Suppressor macrophage treated with lipopolysaccharide for 1 hour (primary cell): ENCODE results near the gene PERCC1.
"Not testable (repeated sequence)": the region's sequence is repeated elsewhere in the genome, so short reads cannot be mapped to it uniquely, and the experiment has no call there.

Experiments
- DNase-seq, 3 donors: peaks; one replicate each; pipeline ENCODE4 v3.0.0-alpha.2; 2020 to 2022

Gene PERCC1

DNA sequence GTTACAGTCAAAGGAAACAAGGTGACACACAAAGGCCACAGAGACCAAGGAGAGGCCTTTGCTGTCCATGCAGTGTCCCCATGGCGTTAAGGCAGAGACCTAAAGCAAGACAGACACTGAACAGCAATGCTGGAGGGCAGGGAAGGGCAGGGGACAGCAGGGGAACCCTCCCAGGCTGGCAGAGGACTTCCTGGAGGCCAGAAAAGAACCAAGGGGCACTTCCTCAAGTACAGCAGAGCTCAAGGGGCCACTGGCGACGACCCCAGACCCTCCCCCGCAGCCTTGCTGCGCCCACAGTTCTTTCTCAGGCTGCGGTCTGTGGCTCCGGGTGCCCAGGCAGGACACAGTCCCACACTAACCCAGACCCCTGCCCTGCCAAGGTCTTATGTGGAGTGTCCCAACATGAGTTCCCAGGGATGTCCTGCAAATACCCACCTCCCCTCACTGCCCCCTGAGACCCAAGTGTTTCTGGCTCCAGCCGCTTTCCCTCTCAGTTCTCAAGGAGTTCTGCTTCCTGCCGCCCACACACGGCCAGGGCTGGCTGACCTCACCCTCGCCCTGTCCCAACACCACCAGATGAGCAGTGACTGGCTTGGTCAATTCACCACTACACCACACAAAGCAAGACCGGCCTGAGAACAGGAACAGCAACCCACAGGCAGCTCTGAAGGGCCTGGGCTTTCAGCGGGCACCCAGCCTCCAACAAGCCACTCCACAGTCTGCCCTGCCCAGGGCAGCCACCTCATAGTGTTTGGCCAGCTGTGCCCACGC is 39.8 kb downstream of the PERCC1 start:
- DNase-seq, result peak; percentile 96 to 97 (median 96)

DNA sequence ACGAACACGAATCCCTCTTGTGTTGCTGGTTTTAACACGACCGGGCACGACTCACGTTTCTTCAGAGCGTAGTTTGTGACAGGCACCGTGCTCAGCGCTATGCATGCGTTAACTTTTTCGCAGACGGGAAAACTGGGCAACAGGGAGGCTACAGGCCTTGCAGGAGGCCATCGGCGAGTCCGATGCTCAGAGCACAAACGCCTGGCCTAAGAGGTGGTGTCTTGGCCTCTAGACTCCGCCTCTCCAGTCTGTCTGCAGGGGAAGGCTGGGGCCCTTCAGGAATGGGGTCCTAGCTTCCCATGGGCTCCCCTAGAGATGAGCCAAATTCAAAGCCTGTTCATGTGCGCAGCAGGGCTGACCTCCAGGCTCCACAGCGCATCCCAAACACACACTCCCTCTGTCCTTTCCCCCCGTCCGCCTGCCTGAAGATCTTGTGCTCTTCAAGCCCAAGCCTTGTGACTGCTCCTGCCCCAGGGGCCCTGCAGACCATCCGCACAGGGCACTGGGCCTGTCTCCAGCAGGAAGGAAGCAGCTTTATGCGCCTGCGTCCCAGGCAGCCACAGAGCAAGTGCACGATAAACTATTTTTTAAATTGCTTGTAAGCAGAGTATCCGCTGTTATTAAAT is 40.8 kb downstream of the PERCC1 start:
- DNase-seq, result peak in 1 of 3 donors; percentile 40

DNA sequence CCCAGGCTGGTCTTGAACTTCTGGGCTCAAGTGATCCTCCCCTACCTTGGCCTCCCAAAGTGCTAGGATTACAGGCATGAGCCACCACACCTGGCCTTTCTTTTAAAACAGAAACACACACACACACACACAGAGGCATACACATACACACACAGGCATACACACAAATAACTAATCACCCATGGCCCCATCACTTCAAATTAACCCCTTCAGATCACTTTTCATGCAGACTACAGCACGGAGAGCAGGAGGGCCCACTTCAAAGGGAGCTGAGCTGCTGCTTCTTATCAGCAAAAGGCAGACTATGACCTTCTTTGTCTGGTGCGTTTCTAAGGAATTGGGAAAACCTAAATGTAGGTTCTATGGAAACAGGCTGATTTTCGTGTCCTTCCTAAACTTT is 42.1 kb downstream of the PERCC1 start:
- no peak for DNase-seq

DNA sequence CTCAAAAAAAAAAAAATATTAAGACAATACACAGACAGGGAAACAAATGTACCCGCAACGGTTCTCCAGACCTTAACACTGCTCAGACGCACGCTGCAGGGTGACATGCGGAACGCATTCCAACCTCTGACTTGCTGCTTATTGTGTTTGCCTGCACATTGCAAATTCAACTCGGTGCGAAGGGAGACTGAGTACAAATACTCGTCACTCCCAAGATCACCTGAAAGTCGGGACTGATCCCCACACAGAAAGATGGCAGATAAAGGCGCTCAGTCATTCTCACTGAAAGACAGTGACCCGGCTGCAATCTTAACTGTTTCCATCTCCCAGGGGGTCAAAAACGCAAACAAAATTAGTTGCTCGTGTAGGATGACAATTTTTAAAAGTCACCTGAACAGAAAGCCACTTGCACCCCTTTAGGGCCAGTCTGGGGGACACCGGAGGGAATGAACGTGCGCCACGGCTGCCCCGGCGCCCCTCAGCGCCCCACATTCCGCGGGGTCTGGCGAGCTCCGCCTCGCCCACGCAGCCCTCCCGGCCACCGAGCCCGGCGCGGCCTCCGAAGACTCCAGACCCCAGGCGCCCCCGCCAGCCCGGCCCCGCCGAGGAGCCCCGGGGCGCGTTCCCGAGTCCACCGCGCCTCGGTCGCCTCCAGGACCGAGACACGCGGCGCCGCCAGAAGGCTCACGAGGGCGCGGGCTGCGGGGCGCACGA is 43.4 kb downstream of the PERCC1 start:
- DNase-seq, result peak in 1 of 3 donors; percentile 57

DNA sequence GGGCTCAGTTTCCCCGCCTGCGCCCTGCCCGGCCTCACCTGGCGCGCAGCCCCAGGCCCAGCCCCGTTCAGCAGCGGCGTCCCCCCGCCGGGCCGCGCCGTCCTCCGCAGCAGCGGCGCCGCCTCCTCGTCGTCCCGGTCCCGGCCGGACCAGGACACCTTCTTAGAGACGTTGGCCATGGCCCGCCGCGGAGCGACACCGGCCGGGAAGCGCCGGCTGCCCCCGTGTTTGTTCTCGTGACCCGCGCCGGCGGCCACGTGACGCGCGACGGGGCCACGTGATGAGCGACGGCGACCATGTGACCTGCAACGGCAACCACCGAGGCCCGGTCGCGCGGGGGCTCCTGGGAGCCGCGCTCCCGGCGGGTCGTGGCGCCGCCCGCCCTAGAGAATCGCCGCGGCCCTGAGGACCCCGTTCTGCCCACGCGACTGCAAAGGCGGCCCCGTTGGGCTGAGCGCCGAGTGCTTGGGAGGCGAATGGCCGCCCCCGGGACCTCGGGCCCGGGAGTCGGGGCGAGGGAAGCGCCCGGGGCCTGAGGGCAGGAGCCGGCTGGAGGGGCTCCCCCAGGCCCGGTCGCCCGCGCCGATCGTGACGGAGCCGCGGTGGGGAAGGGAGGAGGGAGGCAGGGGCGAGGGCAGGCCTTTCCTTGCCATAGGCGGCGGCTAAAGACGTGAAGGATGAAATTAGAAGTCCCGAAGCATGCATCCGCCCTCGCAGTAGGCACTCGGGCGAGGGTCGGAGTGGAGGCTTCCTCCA is 44.1 kb downstream of the PERCC1 start, which contains the start of gene CLCN7:
Gene CLCN7, minus strand, starts transcription at position 233 of the 756 bp plus-strand sequence. Its CDS starts 54 bp downstream, at position 179.
- DNase-seq, result peak; percentile 90 to 96 (median 95)

DNA sequence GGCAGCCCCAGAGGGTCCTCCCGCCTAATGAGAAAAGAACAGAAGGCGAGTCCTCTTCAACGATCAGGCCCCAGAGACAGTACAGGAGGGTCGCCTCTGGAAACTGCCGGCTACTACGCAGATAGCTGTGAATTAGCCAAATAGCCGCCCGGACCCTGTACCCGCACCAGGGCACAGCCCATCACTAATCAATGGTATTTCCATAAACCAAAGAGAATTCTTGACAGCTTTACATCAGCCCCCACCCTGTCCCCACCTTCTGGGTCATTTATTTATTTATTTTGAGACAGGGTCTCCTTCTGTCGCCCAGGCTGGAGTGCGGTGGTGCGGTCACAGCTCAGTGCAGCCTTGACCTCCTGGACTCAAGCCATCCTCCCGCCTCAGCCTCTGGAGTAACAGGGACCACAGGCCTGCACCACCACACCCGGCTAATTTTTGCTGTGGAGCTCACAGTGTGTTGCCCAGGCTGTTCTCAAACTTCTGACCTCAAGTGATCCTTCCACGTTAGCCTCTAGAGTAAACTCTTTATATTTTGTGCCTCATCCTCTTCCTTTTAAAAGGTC is 44.8 kb downstream of the PERCC1 start:
- no peak for DNase-seq

DNA sequence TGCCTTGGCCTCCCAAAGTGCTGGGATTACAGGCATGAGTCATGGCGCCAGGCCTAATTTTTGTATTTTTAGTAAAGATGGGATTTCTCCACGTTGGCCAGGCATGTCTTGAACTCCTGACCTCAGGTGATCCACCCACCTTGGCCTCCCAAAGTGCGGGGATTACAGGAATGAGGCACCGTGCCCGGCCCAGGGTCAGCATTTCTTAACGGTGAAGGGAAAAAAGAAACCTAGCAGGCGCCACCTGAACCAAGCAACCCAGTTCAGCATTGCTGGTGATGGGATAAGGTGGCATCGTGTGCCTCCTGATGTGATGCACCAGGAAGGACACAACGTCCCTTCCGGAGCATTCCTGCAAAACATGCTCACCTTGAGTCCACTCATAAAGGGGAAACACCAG is 46.2 kb downstream of the PERCC1 start:
- DNase-seq, result no peak

DNA sequence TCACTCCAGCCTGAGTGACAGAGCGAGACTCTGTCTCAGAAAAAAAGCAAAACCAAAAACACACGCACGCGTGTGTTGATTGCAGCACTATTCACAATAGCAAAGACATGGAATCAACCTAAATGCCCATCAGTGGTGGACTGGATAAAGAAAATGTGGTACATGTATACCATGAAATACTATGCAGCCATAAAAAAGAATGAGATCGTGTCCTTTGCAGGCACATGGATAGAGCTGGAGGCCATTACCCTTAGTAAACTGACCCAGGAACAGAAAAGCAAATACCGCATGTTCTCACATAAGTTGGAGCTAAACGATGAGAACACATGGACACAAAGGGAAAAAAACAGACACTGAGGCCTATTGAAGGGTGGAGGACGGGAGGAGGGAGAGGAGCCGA is 48.1 kb downstream of the PERCC1 start:
- not testable (repeated sequence) for DNase-seq

DNA sequence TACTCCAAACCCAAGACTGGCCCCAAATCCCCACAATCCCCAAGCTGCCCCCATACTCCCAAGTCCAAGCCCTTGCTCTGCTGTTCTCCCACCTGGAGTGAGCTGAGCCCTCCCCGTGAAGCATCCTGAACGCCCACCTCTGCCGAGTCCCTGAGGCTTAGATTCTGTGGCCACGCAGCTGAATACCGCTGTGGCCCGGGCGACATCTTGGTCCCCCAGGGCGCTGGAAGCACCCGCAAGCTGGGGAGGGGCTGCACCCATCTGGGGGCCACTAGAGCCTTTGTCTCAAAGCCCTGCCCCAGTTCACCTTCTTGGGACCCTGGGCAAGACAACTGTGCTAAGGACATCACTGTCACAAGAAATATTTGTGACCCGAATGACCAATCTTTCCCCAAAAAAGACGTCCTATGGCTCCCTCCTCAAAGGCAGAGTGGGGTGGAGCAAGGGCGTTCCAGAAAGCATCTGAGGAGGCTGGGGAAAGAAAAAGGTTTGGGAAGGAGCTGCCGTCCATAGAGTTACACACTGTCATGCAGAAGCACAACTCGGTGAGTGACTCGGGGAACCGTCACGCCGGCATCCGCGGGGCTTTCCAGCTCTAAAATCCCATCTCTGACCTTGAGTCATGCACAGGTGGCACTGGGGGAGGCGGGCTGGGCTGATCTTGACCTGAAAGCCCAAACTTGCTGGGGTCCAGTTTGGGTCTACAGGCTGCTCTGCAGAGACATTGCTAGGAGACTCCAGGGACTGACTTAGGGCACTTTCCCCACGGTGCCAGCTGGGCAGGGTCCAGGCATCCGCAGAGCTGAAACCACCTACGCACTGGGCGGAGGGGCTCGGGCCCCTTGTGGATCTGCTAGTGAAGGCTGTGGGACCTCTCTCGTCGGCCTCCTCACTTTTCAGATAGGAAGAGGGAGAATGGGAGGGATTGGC is 51.3 kb downstream of the PERCC1 start:
- DNase-seq, result peak; percentile 35 to 66 (median 49)
